NCI-H187 treated with DMSO at 0.1 percent for 48 hours (cell line): ENCODE measurements around the gene LRP4.
A peak's percentile ranks its signal among the peaks of the same experiment; 100 is the strongest.
"Not testable (repeated sequence)": the region's sequence is repeated elsewhere in the genome, so short reads cannot be mapped to it uniquely, and the experiment has no call there.

ENCODE experiments used
- DNase-seq: peaks from one replicate; lab custom pipeline; 2025; lab: John Stamatoyannopoulos, UW

The LRP4 gene

GRCh38 chr11:46918083-46918787 lies at the start of gene LRP4:
Gene LRP4 (minus strand): TSS chr11:46918550. CDS start chr11:46918379, 171 bp downstream.
- DNase-seq, result no peak

GRCh38 chr11:46967962-46968361 lies 49.6 kb upstream of the LRP4 start:
- no peak for DNase-seq

- DNase-seq, result no peak
Observed at GRCh38 chr11:46966773-46967172, 48.4 kb upstream of the LRP4 start.

- no peak for DNase-seq
Observed at GRCh38 chr11:46963844-46964243, 45.5 kb upstream of the LRP4 start.

GRCh38 chr11:46961886-46962285 lies 43.5 kb upstream of the LRP4 start:
- not testable (repeated sequence) for DNase-seq

GRCh38 chr11:46961041-46961440 lies 42.7 kb upstream of the LRP4 start:
- DNase-seq, result no peak

GRCh38 chr11:46958777-46959176 lies 40.4 kb upstream of the LRP4 start:
- DNase-seq, result no peak

- no peak for DNase-seq
Observed at GRCh38 chr11:46953093-46953492, 34.7 kb upstream of the LRP4 start.

- no peak for DNase-seq
Observed at GRCh38 chr11:46952553-46952952, 34.2 kb upstream of the LRP4 start.

GRCh38 chr11:46951864-46952263 lies 33.5 kb upstream of the LRP4 start:
- DNase-seq, result no peak

GRCh38 chr11:46949297-46949696 lies 30.9 kb upstream of the LRP4 start:
- no peak for DNase-seq

GRCh38 chr11:46948378-46949131 lies 30.2 kb upstream of the LRP4 start:
- DNase-seq, result peak; percentile 31

GRCh38 chr11:46947399-46948077 lies 29.2 kb upstream of the LRP4 start:
- no peak for DNase-seq

GRCh38 chr11:46944356-46945075 lies 26.2 kb upstream of the LRP4 start:
- DNase-seq, result no peak

- DNase-seq, result no peak
Observed at GRCh38 chr11:46942172-46942571, 23.8 kb upstream of the LRP4 start.

GRCh38 chr11:46936138-46937110 lies 18.1 kb upstream of the LRP4 start, which contains the start of gene CSTPP1:
Gene CSTPP1 (plus strand): TSS chr11:46936761. CDS start chr11:46936806, 45 bp downstream.
- peak; percentile 28 for DNase-seq

GRCh38 chr11:46930089-46930488 lies 11.7 kb upstream of the LRP4 start:
- no peak for DNase-seq

GRCh38 chr11:46928701-46929100 lies 10.4 kb upstream of the LRP4 start:
- DNase-seq, result not testable (repeated sequence)

GRCh38 chr11:46927928-46928327 lies 9.6 kb upstream of the LRP4 start:
- not testable (repeated sequence) for DNase-seq

- no peak for DNase-seq
Observed at GRCh38 chr11:46920755-46921154, 2.4 kb upstream of the LRP4 start.
